ENCODE data around the gene FER.

DNA sequence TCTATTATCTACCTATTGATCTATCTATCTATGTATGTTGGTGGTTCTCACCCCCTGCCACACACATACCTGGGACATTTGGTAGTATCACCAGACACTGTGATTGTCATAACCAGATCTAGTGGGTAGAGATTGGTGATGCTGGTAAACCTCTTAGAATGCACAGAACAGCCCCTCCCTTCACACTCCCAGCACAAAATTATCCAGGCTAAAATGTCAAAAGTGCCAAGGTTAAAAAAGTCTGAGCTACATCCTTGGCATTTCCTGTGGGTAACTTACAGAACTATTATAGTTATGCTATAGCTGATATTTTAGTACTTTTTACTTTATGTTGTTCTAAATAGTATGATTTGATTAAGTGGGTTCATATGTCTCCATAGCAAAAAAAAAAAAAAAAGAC, 151.0 kb downstream of the FER start:
- TF ChIP-seq POLR2AphosphoS5 (IDR thresholded peaks at IDR 0.05; ENCODE audit: insufficient read depth in 1 of 2, low read depth in 1 of 2) (no peak), POLR2A (IDR thresholded peaks at IDR 0.05) (no peak)
